ENCODE data around the gene OPA3.

DNA sequence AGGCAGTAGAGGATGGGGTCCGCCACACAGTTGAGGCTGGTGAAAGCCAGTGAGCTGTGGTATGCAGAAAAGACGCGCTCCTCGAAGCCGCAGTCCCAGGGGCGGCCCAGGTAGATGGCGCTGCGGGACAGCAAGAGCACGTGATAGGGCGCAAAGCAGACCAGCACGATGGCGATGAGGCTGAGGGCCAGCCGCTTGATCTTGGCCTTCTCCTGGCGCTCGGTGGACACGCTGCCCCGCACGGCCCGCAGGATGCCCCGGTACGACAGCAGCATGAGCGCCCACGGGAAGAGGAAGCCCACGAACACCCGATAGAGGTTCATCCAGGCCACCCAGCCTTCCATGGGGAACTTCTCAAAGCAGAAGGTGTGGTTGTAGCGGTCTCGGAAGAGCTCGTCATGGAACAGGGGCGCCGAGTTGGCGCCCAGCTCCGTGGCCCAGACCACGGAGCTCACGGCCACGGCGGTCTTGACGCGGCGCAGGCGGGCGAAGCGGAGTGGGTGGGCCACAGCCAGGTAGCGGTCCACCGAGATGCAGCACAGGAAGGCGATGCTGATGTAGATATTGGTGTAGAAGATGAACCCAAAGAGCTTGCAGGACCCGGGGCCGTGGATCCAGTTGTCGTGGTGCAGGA is 6.5 kb upstream of the OPA3 start:
- TF ChIP-seq POLR2A (IDR thresholded peaks at IDR 0.05): no peak
- TF ChIP-seq, protein P1, sequence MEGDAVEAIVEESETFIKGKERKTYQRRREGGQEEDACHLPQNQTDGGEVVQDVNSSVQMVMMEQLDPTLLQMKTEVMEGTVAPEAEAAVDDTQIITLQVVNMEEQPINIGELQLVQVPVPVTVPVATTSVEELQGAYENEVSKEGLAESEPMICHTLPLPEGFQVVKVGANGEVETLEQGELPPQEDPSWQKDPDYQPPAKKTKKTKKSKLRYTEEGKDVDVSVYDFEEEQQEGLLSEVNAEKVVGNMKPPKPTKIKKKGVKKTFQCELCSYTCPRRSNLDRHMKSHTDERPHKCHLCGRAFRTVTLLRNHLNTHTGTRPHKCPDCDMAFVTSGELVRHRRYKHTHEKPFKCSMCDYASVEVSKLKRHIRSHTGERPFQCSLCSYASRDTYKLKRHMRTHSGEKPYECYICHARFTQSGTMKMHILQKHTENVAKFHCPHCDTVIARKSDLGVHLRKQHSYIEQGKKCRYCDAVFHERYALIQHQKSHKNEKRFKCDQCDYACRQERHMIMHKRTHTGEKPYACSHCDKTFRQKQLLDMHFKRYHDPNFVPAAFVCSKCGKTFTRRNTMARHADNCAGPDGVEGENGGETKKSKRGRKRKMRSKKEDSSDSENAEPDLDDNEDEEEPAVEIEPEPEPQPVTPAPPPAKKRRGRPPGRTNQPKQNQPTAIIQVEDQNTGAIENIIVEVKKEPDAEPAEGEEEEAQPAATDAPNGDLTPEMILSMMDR (IDR thresholded peaks at IDR 0.05): peak in 2 of 3 donors; percentile 19 to 36
